HL-60 (cell line): ENCODE data around the gene HSD17B3.

Experiments used
- DNase-seq, 2 experiments: peaks; one replicate each; pipeline ENCODE4 v3.0.0-alpha.2; 2010 to 2020; ENCODE audit warnings: low read depth in 1 of 2, low spot score in 1 of 2
- H3K27ac ChIP-seq: fragments of 250-450 bp; sonication (Bioruptor Pico); replicated peaks from 2 replicates; pipeline ENCODE4 v1.5.1; 2020; ENCODE audit warnings: mild to moderate bottlenecking, moderate library complexity
- H3K27me3 ChIP-seq: fragments of 250-450 bp; sonication (Bioruptor Pico); 2 replicates; pipeline ENCODE4 v1.5.1; 2021; ENCODE audit warnings: mild to moderate bottlenecking, moderate library complexity; ENCODE audit not compliant: insufficient read depth, poor library complexity, severe bottlenecking
- H3K4me3 ChIP-seq: replicated peaks from 2 replicates; pipeline ENCODE4 v1.5.1; 2011; ENCODE audit warnings: mild to moderate bottlenecking, control low read depth, low read length; ENCODE audit not compliant: insufficient read depth
- CTCF ChIP-seq: IDR thresholded peaks from one replicate; pipeline ENCODE4 v1.5.1; 2011; ENCODE audit warnings: low read length, control low read depth, inconsistent platforms; ENCODE audit not compliant: insufficient read depth
- GABPA ChIP-seq: IDR thresholded peaks from 2 replicates; pipeline ENCODE4 v1.6.1; 2012; ENCODE audit warnings: low read depth
- POLR2AphosphoS5 ChIP-seq: IDR thresholded peaks from 2 replicates; pipeline ENCODE4 v1.6.1; 2012; ENCODE audit warnings: low read depth
- REST ChIP-seq: IDR thresholded peaks from 2 replicates; pipeline ENCODE4 v1.6.1; 2012; ENCODE audit warnings: low read depth; ENCODE audit not compliant: insufficient replicate concordance
- SPI1 ChIP-seq: IDR thresholded peaks from 2 replicates; pipeline ENCODE4 v1.6.1; 2012; ENCODE audit warnings: low read depth, mild to moderate bottlenecking, borderline replicate concordance

Gene HSD17B3

GRCh38 chr9:96299823-96300222 is 2.2 kb downstream of the HSD17B3 start:
- Histone ChIP-seq H3K27ac (no peak overlapping the region), H3K4me3 (no peak overlapping the region), H3K27me3 (no peaks in the 10 kb centered on the region)
- TF ChIP-seq GABPA (no peak), SPI1 (no peak), CTCF (no peak), POLR2AphosphoS5 (no peak), REST (no peak)
- DNase-seq = no peak

GRCh38 chr9:96294159-96294545 is 7.8 kb downstream of the HSD17B3 start:
- Histone ChIP-seq H3K4me3 (no peak overlapping the region), H3K27ac (no peak overlapping the region), H3K27me3 (no peaks in the 10 kb centered on the region)
- TF ChIP-seq CTCF = no peak
- DNase-seq = no peak

- no peak for TF ChIP-seq CTCF
- TF ChIP-seq REST = no peak
- TF ChIP-seq SPI1 = no peak
- DNase-seq = no peak
- H3K27ac ChIP-seq = no peak overlapping the region
These were observed 8.3 kb downstream of the HSD17B3 start for GRCh38 chr9:96293498-96294158.

GRCh38 chr9:96289392-96289791 is 12.6 kb downstream of the HSD17B3 start:
- H3K27me3 ChIP-seq = no peaks in the 10 kb centered on the region
- DNase-seq = no peak
- H3K27ac ChIP-seq = no peak overlapping the region
- TF ChIP-seq SPI1 = no peak
- TF ChIP-seq POLR2AphosphoS5 = no peak
- H3K4me3 ChIP-seq = no peak overlapping the region

More at GRCh38 chr9:96293498-96294158, 8.3 kb downstream of the HSD17B3 start:
- Histone ChIP-seq H3K4me3 (no peak overlapping the region), H3K27me3 (no peaks in the 10 kb centered on the region)
